HG03196 (cell line): ENCODE data around the gene MTURN.
"Not testable (repeated sequence)": the region's sequence is repeated elsewhere in the genome, so short reads cannot be mapped to it uniquely, and the experiment has no call there.

Experiments used
- ATAC-seq: cut with Tn5 transposase; IDR thresholded peaks from one replicate; pipeline ENCODE4 v1.9.1; 2021; ENCODE audit not compliant: unreplicated experiment

The MTURN gene

GRCh38 chr7:30177186-30177585, 42.4 kb downstream of the MTURN start:
- no peak for ATAC-seq

- no peak for ATAC-seq
Observed at GRCh38 chr7:30177965-30178364, 43.2 kb downstream of the MTURN start.

GRCh38 chr7:30178748-30179436, 44.1 kb downstream of the MTURN start:
- ATAC-seq = peak; percentile 74

GRCh38 chr7:30180718-30181117, 45.9 kb downstream of the MTURN start:
- no peak for ATAC-seq

DNA sequence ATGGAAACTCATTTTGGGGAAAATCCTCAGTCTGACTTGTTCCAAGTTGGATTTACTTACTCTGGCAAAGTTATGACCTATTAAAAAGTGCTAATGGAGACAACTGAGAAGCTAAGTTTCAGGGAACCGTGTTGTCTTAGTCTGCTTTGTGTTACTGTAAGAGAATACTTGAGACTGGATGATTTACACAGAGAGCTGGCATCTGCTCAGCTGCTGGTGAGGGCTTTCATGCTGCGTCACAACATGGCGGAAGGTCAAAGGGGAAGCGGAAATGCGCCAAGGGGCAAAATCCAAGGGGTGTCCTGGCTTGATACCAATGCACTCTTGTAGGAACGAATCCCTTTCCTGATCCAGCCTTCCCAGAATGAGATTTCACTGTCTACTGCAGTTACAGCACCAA, 46.4 kb downstream of the MTURN start:
- no peak for ATAC-seq

DNA sequence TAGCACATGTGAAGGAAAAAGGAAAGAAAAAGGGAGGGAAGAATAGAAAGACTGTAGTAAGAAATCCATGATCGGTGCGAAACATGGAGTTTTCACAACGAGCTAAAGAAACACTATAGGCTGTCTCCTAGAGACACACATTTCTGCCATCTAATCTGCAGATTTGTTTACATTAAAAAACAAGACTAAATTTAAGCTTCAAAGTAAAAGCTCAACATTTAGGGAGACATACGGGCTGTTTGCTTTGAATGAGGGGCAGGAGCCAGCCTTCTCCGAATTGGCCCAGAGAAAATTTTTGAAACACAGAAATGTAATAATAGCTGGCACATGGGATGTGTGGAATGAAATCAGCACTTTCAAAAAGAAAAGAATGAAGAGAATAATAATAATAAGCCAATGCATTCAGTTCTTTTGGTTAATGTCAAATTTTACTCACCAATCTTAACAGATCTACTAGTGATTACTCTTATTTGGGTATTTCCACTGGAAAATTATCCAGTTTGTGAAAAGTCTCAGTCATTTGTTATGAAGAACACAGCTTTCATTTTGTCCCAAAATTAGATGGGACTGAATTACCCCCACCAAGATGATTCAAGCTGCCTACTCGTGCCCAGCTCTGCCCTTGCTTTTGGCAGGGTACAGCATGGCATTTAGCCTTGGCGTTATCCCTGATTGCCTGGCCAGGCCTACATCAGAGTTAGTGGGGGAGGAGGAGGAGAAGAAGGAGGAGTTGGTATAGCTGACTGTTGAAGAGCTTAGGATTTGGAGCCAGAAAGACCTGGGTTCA, 47.1 kb downstream of the MTURN start:
- ATAC-seq = no peak

DNA sequence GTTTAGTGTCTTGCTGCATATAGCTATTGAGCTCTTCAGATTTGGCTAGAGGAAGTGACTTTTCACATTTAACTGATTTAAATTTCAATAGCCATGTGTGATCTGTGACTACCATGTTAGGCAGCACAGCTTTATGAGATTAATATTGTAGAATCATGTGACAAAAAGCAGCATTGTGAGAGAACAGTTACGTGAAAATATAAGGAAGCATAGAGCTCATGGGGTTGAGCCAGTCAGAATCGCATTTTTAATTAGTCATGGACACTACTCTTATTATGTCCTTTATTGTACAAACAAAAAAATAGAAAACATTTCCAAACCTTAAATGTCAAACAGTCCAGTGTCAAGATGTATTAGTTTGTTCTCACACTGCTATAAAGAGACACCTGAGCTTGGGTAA, 48.0 kb downstream of the MTURN start:
- ATAC-seq = no peak

DNA sequence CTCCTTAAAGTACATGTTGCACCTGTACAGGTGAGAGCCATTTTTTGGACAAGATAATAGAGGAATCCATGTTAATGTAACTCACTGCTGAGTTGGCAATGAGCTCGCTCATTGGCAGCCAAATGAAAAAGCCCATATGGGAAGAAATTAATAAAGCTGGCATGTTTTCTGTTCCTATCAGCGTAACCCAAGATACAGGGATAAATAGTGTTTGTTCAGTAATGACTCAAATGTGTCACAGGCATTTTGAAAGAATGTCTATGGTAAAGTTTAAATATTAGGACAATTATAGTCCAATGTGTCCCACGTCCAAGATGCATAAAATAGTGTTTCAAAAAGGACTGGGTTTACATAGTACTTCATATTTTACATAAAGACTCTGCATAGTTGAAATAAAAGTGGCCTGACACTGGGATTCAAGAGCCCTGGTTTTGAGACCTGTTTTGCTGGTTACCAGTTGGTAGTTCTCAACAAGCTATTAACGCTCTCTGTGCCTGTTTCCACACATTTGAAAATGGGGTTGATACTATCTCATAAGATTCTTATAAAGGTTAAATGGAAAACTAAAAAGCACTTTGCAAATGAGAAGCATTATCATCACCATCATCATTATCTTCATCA, 49.1 kb downstream of the MTURN start:
- ATAC-seq = no peak

GRCh38 chr7:30184791-30185487, 50.2 kb downstream of the MTURN start:
- ATAC-seq = no peak

DNA sequence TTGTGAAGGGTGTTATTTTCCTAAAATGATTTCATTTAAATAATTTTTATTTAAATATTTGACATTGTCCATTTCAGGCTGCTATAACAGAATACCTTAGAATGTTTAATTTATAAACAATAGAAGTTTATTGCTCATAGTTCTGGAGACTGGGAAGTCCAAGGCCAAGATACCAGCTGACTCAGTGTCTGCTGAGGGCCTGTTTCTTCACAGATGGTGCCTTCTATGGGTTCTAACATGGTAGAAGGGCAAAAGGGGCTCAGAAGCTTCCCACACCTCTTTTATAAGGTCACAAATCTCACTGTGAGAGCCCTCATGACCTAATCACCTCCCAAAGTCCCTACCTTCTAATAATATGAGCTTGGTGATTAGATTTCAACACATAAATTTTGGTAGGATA, 50.7 kb downstream of the MTURN start:
- ATAC-seq = no peak

DNA sequence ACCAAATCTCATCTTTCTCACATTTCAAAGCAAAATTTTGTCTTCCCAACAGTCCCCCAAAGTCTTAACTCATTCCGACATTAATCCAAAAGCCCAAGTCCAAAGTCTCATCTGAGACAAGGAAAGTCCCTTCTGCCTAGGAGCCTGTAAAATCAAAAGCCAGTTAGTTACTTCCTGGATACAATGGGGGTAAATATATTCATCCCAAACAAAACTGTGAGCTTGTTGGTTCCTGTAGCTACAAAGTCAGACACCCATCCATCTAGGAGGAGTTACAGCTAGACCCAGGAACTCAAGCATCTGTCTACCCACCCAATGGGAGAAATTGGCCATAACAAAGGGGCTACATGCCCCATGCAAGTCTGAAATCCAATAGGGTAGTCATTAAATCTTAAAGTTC, 51.9 kb downstream of the MTURN start:
- ATAC-seq = no peak

GRCh38 chr7:30187513-30187912, 52.7 kb downstream of the MTURN start:
- ATAC-seq = no peak

- ATAC-seq = not testable (repeated sequence)
Observed at GRCh38 chr7:30188381-30188780, 53.6 kb downstream of the MTURN start.

GRCh38 chr7:30188811-30189210, 54.0 kb downstream of the MTURN start:
- ATAC-seq = no peak

- ATAC-seq = no peak
Observed at GRCh38 chr7:30191809-30192208, 57.0 kb downstream of the MTURN start.

DNA sequence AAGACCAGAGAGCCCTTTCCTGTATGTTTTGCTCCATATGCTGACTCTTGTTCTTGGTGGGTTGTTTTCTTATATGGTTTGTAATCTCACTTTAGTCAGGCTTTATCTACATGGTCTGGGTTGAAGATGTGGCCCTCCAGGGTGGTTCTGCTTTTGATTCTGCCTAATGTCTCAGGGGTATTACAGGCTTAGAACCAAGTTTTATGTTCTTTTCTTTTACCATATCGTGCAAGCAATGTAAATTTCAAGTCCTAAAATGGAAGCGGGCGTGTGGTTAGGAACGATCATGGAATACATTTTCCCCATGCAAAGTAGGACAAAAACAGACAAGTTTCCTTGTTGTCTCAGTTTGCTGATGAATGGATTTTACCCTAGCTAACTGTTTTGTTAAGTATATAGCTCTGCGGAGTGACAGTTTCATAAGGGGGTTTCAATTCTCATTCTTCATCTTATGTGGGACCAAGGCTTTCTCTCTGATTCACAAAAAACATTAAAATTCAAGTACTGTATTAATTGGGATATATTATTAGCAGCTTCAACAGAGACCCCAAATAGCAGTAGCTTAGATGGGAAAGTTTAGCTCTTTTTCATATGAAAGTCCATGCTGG, 58.7 kb downstream of the MTURN start:
- no peak for ATAC-seq

- no peak for ATAC-seq
Observed at GRCh38 chr7:30196408-30196807, 61.6 kb downstream of the MTURN start.

DNA sequence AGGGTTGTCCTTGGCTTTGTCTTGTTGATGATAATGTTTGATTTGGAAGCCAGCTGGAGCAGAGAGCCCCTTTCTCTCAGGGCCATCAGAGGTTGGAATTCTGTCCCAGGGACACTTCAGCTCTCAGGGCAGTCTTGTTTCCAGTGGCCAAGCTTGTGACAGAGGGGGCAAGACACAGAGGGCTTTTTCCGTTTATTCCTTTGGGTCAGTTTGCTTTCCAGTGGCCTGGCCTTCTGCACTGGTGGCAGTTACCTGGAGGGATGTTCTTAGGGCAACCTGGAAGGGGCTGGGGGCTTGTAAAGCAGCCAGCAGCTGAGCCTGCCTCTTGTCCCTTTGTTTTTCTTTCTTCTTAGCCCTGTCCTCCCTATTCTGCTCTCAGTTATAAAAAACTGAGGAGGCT, 62.7 kb downstream of the MTURN start:
- no peak for ATAC-seq

GRCh38 chr7:30199271-30199670, 64.5 kb downstream of the MTURN start:
- no peak for ATAC-seq

- ATAC-seq = no peak
Observed at GRCh38 chr7:30200591-30200990, 65.8 kb downstream of the MTURN start.

DNA sequence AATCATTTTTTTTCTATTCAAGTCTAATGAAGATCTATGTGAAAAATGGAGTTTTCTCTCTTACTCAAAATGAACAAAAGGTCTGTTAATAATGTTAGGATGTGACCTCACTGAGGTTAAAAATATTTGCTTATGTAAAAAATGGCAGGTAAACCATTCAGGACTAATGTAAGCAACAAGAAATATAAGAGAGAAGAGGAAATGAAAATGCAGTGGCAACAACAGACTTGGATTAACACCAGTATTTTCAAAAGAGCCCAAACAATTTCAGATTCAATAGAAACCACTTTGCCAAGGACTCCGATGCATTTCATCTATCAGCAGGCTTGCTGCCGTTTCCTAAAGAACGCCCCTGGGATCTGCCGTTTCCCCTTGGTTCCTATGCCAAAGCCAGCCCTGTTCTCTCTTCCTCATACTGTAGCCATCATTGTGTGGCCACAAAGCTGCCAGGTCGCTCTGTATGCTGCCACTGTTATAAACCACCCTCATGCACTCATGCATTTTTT, 66.4 kb downstream of the MTURN start:
- ATAC-seq = peak; percentile 68
